ENCODE data around the gene TMEM60. TPM values are rescaled to one million over a fixed set of nuclear protein-coding genes. Genes with fewer than 3 reads are reported as not detected.
A peak's percentile ranks its signal among the peaks of the same experiment; 100 is the strongest.
"Not testable (repeated sequence)": the region's sequence is repeated elsewhere in the genome, so short reads cannot be mapped to it uniquely, and the experiment has no call there.

TMEM60 gene
- total RNA-seq = 9.7 and 10.3 TPM in 2 replicates

GRCh38 chr7:77798394-77799077 lies at the start of gene TMEM60, which contains the start of gene PHTF2:
Gene TMEM60 (minus strand): TSS chr7:77798434. CDS start chr7:77794373, 4,061 bp downstream.
Gene PHTF2 (plus strand): TSS chr7:77798773.
- Mint-ChIP-seq H3K9me3 (no peaks in the 10 kb centered on the region), H3K27me3 (no peaks in the 10 kb centered on the region), H3K4me1 (peaks cover 54% of the 10 kb centered on the region)

GRCh38 chr7:77846317-77847092 lies 48.3 kb upstream of the TMEM60 start:
- H3K4me1 Mint-ChIP-seq = peaks cover 12% of the 10 kb centered on the region
- H3K9me3 Mint-ChIP-seq = peaks cover 4% of the 10 kb centered on the region
- intact Hi-C loops (cut with micrococcal nuclease) = no loop called here
- no peak for DNase-seq
- H3K27ac Mint-ChIP-seq = no peak overlapping the region
- peaks cover 38% of the 10 kb centered on the region for H3K36me3 Mint-ChIP-seq (ENCODE audit: low read depth)
- no peaks in the 10 kb centered on the region for H3K27me3 Mint-ChIP-seq
- no peak overlapping the region for H3K4me3 Mint-ChIP-seq

More at GRCh38 chr7:77798394-77799077, at the start of gene TMEM60, which contains the start of gene PHTF2:
- Mint-ChIP-seq H3K36me3 (ENCODE audit: low read depth) (peaks cover 31% of the 10 kb centered on the region), H3K27ac (peak within 1 kb of the TSS; percentile 98), H3K4me3 (peak within 1 kb of the TSS; percentile 97)
- intact Hi-C loops (cut with micrococcal nuclease) = loop anchor here (1.0 to 5.0 kb wide), 7 partner anchors 36 to 262 kb away; partner anchors contain the start of gene RSBN1L
- DNase-seq = peak; percentile 98

- Mint-ChIP-seq H3K9me3 (peaks cover 4% of the 10 kb centered on the region), H3K36me3 (ENCODE audit: low read depth) (peaks cover 22% of the 10 kb centered on the region), H3K27ac (peak overlapping the region; percentile 3), H3K27me3 (no peaks in the 10 kb centered on the region), H3K4me1 (peaks cover 12% of the 10 kb centered on the region), H3K4me3 (no peak overlapping the region)
- no peak for DNase-seq
- intact Hi-C loops (cut with micrococcal nuclease) = no loop called here
Measured at GRCh38 chr7:77843194-77843593, 45.0 kb upstream of the TMEM60 start.

GRCh38 chr7:77839919-77840318 lies 41.7 kb upstream of the TMEM60 start:
- H3K4me1 Mint-ChIP-seq = peaks cover 11% of the 10 kb centered on the region
- no peak overlapping the region for H3K27ac Mint-ChIP-seq
- no peaks in the 10 kb centered on the region for H3K9me3 Mint-ChIP-seq
- peaks cover 18% of the 10 kb centered on the region for H3K36me3 Mint-ChIP-seq (ENCODE audit: low read depth)
- no peak overlapping the region for H3K4me3 Mint-ChIP-seq
- DNase-seq = no peak
- intact Hi-C loops (cut with micrococcal nuclease) = no loop called here
- H3K27me3 Mint-ChIP-seq = no peaks in the 10 kb centered on the region

- H3K4me1 Mint-ChIP-seq = peaks cover 19% of the 10 kb centered on the region
- DNase-seq = no peak
- no peak overlapping the region for H3K27ac Mint-ChIP-seq
- peaks cover 18% of the 10 kb centered on the region for H3K36me3 Mint-ChIP-seq (ENCODE audit: low read depth)
- no peaks in the 10 kb centered on the region for H3K27me3 Mint-ChIP-seq
- H3K9me3 Mint-ChIP-seq = no peaks in the 10 kb centered on the region
- intact Hi-C loops (cut with micrococcal nuclease) = no loop called here
- H3K4me3 Mint-ChIP-seq = no peak overlapping the region
Measured at GRCh38 chr7:77838929-77839491, 40.8 kb upstream of the TMEM60 start.

- peaks cover 12% of the 10 kb centered on the region for H3K36me3 Mint-ChIP-seq (ENCODE audit: low read depth)
- H3K27me3 Mint-ChIP-seq = no peaks in the 10 kb centered on the region
- H3K4me1 Mint-ChIP-seq = peaks cover 20% of the 10 kb centered on the region
- H3K27ac Mint-ChIP-seq = no peak overlapping the region
- no peak overlapping the region for H3K4me3 Mint-ChIP-seq
- no peaks in the 10 kb centered on the region for H3K9me3 Mint-ChIP-seq
- no peak for DNase-seq
- intact Hi-C loops (cut with micrococcal nuclease) = no loop called here
Measured at GRCh38 chr7:77837966-77838365, 39.7 kb upstream of the TMEM60 start.

GRCh38 chr7:77837275-77837674 lies 39.0 kb upstream of the TMEM60 start:
- intact Hi-C loops (cut with micrococcal nuclease) = no loop called here
- Mint-ChIP-seq H3K36me3 (ENCODE audit: low read depth) (peaks cover 12% of the 10 kb centered on the region), H3K4me3 (no peak overlapping the region), H3K9me3 (no peaks in the 10 kb centered on the region), H3K4me1 (peaks cover 19% of the 10 kb centered on the region), H3K27ac (no peak overlapping the region), H3K27me3 (no peaks in the 10 kb centered on the region)
- no peak for DNase-seq

GRCh38 chr7:77836425-77836824 lies 38.2 kb upstream of the TMEM60 start:
- H3K4me3 Mint-ChIP-seq; intact Hi-C loops (cut with micrococcal nuclease); H3K27me3 Mint-ChIP-seq; DNase-seq; H3K9me3 Mint-ChIP-seq; H3K27ac Mint-ChIP-seq: not testable (repeated sequence)
- peaks cover 11% of the 10 kb centered on the region for H3K36me3 Mint-ChIP-seq (ENCODE audit: low read depth)
- peaks cover 21% of the 10 kb centered on the region for H3K4me1 Mint-ChIP-seq

- Mint-ChIP-seq H3K4me1 (peaks cover 37% of the 10 kb centered on the region), H3K27ac (peak overlapping the region; percentile 6), H3K9me3 (no peaks in the 10 kb centered on the region), H3K4me3 (no peak overlapping the region), H3K36me3 (ENCODE audit: low read depth) (peaks cover 16% of the 10 kb centered on the region), H3K27me3 (no peaks in the 10 kb centered on the region)
- DNase-seq = no peak
- intact Hi-C loops (cut with micrococcal nuclease) = no loop called here
Measured at GRCh38 chr7:77833136-77833535, 34.9 kb upstream of the TMEM60 start.

- intact Hi-C loops (cut with micrococcal nuclease) = no loop called here
- H3K4me3 Mint-ChIP-seq = no peak overlapping the region
Measured at GRCh38 chr7:77831953-77832352, 33.7 kb upstream of the TMEM60 start.

GRCh38 chr7:77831481-77831880 lies 33.2 kb upstream of the TMEM60 start:
- peak; percentile 64 for DNase-seq
- peaks cover 39% of the 10 kb centered on the region for H3K4me1 Mint-ChIP-seq
- intact Hi-C loops (cut with micrococcal nuclease) = no loop called here
- no peak overlapping the region for H3K4me3 Mint-ChIP-seq
- H3K9me3 Mint-ChIP-seq = no peaks in the 10 kb centered on the region
- H3K36me3 Mint-ChIP-seq (ENCODE audit: low read depth) = peaks cover 13% of the 10 kb centered on the region
- peak overlapping the region; percentile 27 for H3K27ac Mint-ChIP-seq
- H3K27me3 Mint-ChIP-seq = no peaks in the 10 kb centered on the region

More at GRCh38 chr7:77831953-77832352, 33.7 kb upstream of the TMEM60 start:
- DNase-seq = no peak
- H3K4me1 Mint-ChIP-seq = peaks cover 37% of the 10 kb centered on the region
- H3K9me3 Mint-ChIP-seq = no peaks in the 10 kb centered on the region
- H3K27ac Mint-ChIP-seq = peak overlapping the region; percentile 27
- peaks cover 16% of the 10 kb centered on the region for H3K36me3 Mint-ChIP-seq (ENCODE audit: low read depth)
- no peaks in the 10 kb centered on the region for H3K27me3 Mint-ChIP-seq

- Mint-ChIP-seq H3K9me3 (peaks cover 2% of the 10 kb centered on the region), H3K27ac (peak overlapping the region; percentile 27), H3K36me3 (ENCODE audit: low read depth) (peaks cover 10% of the 10 kb centered on the region), H3K4me1 (peaks cover 39% of the 10 kb centered on the region), H3K4me3 (no peak overlapping the region), H3K27me3 (no peaks in the 10 kb centered on the region)
- DNase-seq = no peak
- intact Hi-C loops (cut with micrococcal nuclease) = no loop called here
Measured at GRCh38 chr7:77830649-77831355, 32.6 kb upstream of the TMEM60 start.

GRCh38 chr7:77827999-77828398 lies 29.8 kb upstream of the TMEM60 start:
- intact Hi-C loops (cut with micrococcal nuclease) = no loop called here
- H3K4me1 Mint-ChIP-seq = peaks cover 30% of the 10 kb centered on the region
- H3K9me3 Mint-ChIP-seq = peaks cover 17% of the 10 kb centered on the region
- H3K27ac Mint-ChIP-seq = no peak overlapping the region
- DNase-seq = no peak
- no peak overlapping the region for H3K4me3 Mint-ChIP-seq
- peaks cover 27% of the 10 kb centered on the region for H3K36me3 Mint-ChIP-seq (ENCODE audit: low read depth)
- H3K27me3 Mint-ChIP-seq = no peaks in the 10 kb centered on the region
